Calu3 (cell line): ENCODE measurements around the gene GNG8. TPM values are rescaled to one million over a fixed set of nuclear protein-coding genes. Genes with fewer than 3 reads are reported as not detected.
"Not testable (repeated sequence)": the region's sequence is repeated elsewhere in the genome, so short reads cannot be mapped to it uniquely, and the experiment has no call there.

Experiments used
- BruUV-seq: library from RNA; stranded (reverse); fragments of 400-500 nt; replicated peaks from 2 replicates; lab custom pipeline; 2021; lab: Mats Ljungman, UMichigan
- CTCF ChIA-PET: fragments of 300-600 bp; sonication (Branson Sonifier 250); formaldehyde crosslinking; loops from one replicate; lab custom pipeline; 2022; ENCODE audit warnings: antibody characterized with exemption; lab: Charles Lee
- DNase-seq: peaks from one replicate; pipeline ENCODE4 v3.0.0; 2022
- H3K27ac Mint-ChIP-seq: one replicate; pipeline ENCODE4 v1.8.0; 2022; ENCODE audit warnings: mixed read lengths; ENCODE audit not compliant: unreplicated experiment
- H3K27me3 Mint-ChIP-seq: one replicate; pipeline ENCODE4 v1.8.0; 2022; ENCODE audit warnings: mixed read lengths; ENCODE audit not compliant: unreplicated experiment
- H3K36me3 Mint-ChIP-seq: one replicate; pipeline ENCODE4 v1.8.0; 2022; ENCODE audit warnings: mild to moderate bottlenecking, moderate library complexity, mixed read lengths; ENCODE audit not compliant: insufficient read depth, unreplicated experiment
- H3K4me1 Mint-ChIP-seq: one replicate; pipeline ENCODE4 v1.8.0; 2022; ENCODE audit warnings: mild to moderate bottlenecking, low read depth, mixed read lengths; ENCODE audit not compliant: unreplicated experiment
- H3K4me3 Mint-ChIP-seq: one replicate; pipeline ENCODE4 v1.8.0; 2022; ENCODE audit warnings: mild to moderate bottlenecking, low read depth, moderate library complexity, mixed read lengths; ENCODE audit not compliant: unreplicated experiment
- H3K9me3 Mint-ChIP-seq: one replicate; pipeline ENCODE4 v1.8.0; 2022; ENCODE audit warnings: low read depth, mixed read lengths; ENCODE audit not compliant: unreplicated experiment
- intact Hi-C: fragments of 100-400 bp; cut with micrococcal nuclease; formaldehyde crosslinking; loops from one replicate; pipeline ENCODE4 v1.10.0; 2022; ENCODE audit not compliant: unreplicated experiment
- total RNA-seq: library from RNA; stranded (reverse); gene quantifications from 2 replicates; pipeline ENCODE4 v1.2.3, GENCODE V29; 2022
- TF ChIP-seq, protein P1 (sequence below): fragments of 200-600 bp; IDR thresholded peaks from one replicate; pipeline ENCODE4 v1.8.0; 2022; ENCODE audit warnings: antibody characterized with exemption; ENCODE audit not compliant: unreplicated experiment

Gene GNG8
- total RNA-seq, 1 experiment from 2014 or later: not detected

DNA sequence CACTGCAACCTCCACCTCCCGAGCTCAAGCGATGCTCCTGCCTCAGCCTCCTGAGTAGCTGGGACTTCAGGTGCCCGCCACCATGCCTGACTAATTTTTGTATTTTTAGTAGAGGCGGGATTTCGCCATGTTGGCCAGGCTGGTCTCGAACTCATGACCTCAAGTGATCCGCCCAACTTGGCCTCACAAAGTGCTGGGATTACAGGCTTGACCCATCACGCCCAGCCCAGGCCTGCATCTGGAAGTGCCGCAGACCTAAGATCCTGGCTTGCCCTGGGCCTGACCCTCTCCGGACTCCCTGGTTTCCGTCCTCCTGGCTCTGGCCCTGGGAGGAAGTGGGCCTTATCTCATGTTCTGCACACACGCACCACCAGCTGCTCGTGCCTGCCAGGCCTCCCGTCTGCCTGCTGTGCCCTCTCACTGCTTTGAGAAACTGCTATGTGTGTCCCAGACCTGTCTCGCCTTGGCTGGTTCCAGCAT, 6.4 kb downstream of the GNG8 start:
- Mint-ChIP-seq H3K27me3 (peaks cover 66% of the 10 kb centered on the region), H3K27ac (no peak overlapping the region)

DNA sequence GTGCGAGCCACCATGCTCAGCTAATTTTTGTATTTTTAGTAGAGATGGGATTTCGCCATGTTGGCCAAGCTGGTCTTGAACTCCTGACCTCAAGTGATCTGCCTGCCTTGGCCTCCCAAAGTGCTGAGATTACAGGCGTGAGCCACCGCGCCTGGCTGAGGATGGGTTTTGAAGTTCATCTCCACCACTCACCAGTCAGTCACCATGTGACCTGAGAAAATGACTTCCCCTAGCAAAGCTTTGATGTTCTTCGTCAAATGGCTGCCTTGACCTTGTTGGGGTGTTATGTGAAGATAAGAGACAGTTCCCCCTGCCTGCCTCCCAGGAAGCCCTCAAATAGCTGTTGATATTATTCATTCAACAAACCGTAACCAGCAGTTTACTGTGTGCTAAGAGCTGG, 7.0 kb downstream of the GNG8 start:
- H3K9me3 Mint-ChIP-seq, DNase-seq, H3K4me3 Mint-ChIP-seq, BruUV-seq, H3K36me3 Mint-ChIP-seq, intact Hi-C loops, H3K27ac Mint-ChIP-seq: not testable (repeated sequence)
- H3K4me1 Mint-ChIP-seq: peaks cover 10% of the 10 kb centered on the region
- CTCF ChIA-PET: interaction anchor here (0.7 to 2.3 kb wide), 2 partner anchors 33 to 824 kb away, joined by 3 to 9 read pairs; partner anchors contain the start of gene DACT3
- peaks cover 72% of the 10 kb centered on the region for H3K27me3 Mint-ChIP-seq

More for the DNA sequence above, 6.4 kb downstream of the GNG8 start:
- intact Hi-C loops: no loop called here
- TF ChIP-seq, protein P1, sequence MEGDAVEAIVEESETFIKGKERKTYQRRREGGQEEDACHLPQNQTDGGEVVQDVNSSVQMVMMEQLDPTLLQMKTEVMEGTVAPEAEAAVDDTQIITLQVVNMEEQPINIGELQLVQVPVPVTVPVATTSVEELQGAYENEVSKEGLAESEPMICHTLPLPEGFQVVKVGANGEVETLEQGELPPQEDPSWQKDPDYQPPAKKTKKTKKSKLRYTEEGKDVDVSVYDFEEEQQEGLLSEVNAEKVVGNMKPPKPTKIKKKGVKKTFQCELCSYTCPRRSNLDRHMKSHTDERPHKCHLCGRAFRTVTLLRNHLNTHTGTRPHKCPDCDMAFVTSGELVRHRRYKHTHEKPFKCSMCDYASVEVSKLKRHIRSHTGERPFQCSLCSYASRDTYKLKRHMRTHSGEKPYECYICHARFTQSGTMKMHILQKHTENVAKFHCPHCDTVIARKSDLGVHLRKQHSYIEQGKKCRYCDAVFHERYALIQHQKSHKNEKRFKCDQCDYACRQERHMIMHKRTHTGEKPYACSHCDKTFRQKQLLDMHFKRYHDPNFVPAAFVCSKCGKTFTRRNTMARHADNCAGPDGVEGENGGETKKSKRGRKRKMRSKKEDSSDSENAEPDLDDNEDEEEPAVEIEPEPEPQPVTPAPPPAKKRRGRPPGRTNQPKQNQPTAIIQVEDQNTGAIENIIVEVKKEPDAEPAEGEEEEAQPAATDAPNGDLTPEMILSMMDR: no peak
- no peaks in the 10 kb centered on the region for H3K9me3 Mint-ChIP-seq
- H3K4me1 Mint-ChIP-seq: peaks cover 10% of the 10 kb centered on the region
- CTCF ChIA-PET: interaction anchor here (2.3 kb wide), 1 partner anchor 32 kb away, joined by 9 read pairs; the partner anchor contains the start of gene DACT3
- H3K4me3 Mint-ChIP-seq: no peak overlapping the region
- no peak for DNase-seq
- H3K36me3 Mint-ChIP-seq: peaks cover 6% of the 10 kb centered on the region
- BruUV-seq: no TSS peak

DNA sequence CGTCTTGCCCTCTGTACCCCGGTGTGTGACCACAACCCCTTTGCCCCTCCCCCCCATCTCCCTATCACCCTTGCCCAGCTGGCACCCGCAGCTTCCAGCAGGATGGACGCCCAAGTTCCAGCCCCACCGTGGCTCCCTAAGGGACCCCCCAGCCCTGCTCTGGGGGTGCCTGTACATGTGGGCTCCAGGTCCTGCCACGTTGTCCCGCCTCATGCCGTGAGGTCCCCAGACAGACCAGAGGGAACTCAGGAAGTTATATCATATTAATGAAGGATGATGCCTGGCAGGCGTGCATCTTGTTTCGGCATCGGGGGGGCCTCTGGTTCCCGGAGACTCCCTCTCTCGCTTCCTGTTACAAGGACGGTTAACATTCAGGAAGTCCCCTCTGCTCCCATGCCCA, 9.6 kb downstream of the GNG8 start:
- BruUV-seq: no TSS peak
- no peak for DNase-seq
- TF ChIP-seq, protein P1: no peak
- Mint-ChIP-seq H3K4me1 (no peaks in the 10 kb centered on the region), H3K4me3 (no peak overlapping the region), H3K9me3 (no peaks in the 10 kb centered on the region), H3K27ac (no peak overlapping the region), H3K36me3 (peaks cover 6% of the 10 kb centered on the region), H3K27me3 (peaks cover 66% of the 10 kb centered on the region)
- intact Hi-C loops: no loop called here
- CTCF ChIA-PET: interaction anchor here (1.7 kb wide), 1 partner anchor 10 kb away, joined by 6 read pairs; no protein-coding TSS in a partner anchor

DNA sequence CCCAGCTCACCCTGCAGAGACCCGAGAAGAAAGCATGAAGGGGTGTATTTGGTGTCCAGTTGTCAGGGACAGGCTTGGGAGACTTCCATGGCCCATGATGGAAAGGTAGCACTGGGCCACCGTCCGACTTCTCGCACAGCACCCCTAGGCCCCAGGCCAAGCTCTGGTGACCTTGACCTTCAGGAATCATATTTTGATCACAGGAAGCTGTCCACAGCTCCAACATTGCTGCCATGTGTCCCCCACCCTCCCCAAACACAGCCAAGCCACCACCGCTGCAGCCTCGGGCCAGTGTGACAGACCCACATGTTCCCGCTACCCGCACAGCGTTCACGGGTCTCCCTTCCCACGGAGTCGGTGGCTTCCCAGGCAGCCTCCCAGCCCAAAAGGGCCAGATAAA, 10.3 kb downstream of the GNG8 start:
- Mint-ChIP-seq H3K4me3 (no peak overlapping the region), H3K9me3 (no peaks in the 10 kb centered on the region), H3K27me3 (peaks cover 66% of the 10 kb centered on the region), H3K27ac (no peak overlapping the region), H3K4me1 (no peaks in the 10 kb centered on the region), H3K36me3 (peaks cover 6% of the 10 kb centered on the region)
- intact Hi-C loops: no loop called here
- no peak for DNase-seq
- no TSS peak for BruUV-seq
- CTCF ChIA-PET: interaction anchor here (1.1 to 1.7 kb wide), 2 partner anchors 9 to 35 kb away, joined by 6 to 8 read pairs; partner anchors contain the start of gene DACT3
- TF ChIP-seq, protein P1: no peak

DNA sequence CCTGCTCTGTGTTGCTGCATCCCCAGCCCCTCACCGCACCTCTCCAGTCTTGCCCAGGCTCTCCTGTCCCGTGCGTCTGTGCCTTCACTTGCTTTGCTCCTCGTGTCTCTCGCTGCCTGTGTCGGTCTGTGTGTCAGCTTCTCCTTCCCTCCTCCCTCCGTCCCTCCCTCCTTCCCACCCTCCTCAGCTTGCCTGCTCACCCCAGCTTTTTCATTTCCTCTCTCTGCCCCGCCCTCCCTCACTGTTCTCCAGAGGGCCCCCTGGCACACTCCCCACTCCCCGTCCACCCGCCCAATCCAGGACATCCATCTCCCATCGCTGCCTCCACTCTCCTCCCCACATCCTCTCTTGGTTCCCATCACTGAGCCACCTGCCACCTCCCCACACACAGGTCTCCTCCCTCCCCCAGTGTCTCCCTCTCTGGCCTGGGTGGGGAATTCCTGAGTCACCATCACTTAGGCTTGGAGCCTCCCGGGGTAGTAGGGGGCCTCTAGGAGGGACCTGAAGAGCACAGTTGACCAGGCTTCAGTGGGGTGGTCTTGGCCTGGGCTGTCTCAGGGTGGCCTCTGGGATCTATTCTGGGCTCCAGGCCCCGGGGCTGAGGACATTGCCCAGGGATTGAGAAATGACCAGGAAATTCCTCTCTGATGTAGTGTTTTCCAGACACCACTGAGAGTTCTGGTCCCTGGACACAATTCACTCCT, 10.9 kb downstream of the GNG8 start, which contains the start of gene PTGIR:
TSS of gene PTGIR (minus strand) at position 132 of the 704 bp plus-strand sequence. CDS start 864 bp downstream, outside the sequence.
- no peaks in the 10 kb centered on the region for H3K9me3 Mint-ChIP-seq
- H3K27me3 Mint-ChIP-seq: peaks cover 66% of the 10 kb centered on the region
- H3K27ac Mint-ChIP-seq: no peak within 1 kb of the TSS
- no peaks in the 10 kb centered on the region for H3K4me1 Mint-ChIP-seq
- DNase-seq: no peak
- no peak within 1 kb of the TSS for H3K4me3 Mint-ChIP-seq
- TF ChIP-seq, protein P1: no peak
- CTCF ChIA-PET: interaction anchor here (1.1 to 1.7 kb wide), 2 partner anchors 8 to 36 kb away, joined by 6 to 8 read pairs; partner anchors contain the start of gene DACT3
- no TSS peak for BruUV-seq
- H3K36me3 Mint-ChIP-seq: peaks cover 6% of the 10 kb centered on the region
- intact Hi-C loops: no loop called here
